HG03064 (cell line): ENCODE results near the gene ST7.
A peak's percentile ranks its signal among the peaks of the same experiment; 100 is the strongest.
"Not testable (repeated sequence)": the region's sequence is repeated elsewhere in the genome, so short reads cannot be mapped to it uniquely, and the experiment has no call there.

Source experiments
- ATAC-seq: cut with Tn5 transposase; IDR thresholded peaks from one replicate; pipeline ENCODE4 v1.9.1; 2021; ENCODE audit warnings: low read depth; ENCODE audit not compliant: unreplicated experiment

Gene ST7

DNA sequence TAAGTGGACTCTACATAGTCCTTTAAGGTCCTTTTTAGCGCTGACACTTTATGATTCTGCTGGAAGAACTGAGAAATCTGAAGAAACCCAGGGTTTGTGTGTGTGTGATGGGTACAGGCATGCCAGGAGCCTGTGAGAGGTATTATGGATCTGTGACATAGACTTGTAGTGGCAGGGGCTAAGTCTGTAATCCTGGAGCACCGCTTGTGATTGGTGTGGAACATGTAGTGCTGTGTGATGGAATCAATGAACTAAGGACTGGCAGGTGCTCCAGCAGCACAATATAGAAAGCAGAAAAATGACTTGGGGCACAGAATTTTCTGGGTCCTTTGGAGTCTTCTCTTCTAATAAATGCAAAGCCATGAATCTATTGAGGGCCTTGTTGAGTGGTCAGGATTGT is 163.9 kb downstream of the ST7 start:
- ATAC-seq = no peak

DNA sequence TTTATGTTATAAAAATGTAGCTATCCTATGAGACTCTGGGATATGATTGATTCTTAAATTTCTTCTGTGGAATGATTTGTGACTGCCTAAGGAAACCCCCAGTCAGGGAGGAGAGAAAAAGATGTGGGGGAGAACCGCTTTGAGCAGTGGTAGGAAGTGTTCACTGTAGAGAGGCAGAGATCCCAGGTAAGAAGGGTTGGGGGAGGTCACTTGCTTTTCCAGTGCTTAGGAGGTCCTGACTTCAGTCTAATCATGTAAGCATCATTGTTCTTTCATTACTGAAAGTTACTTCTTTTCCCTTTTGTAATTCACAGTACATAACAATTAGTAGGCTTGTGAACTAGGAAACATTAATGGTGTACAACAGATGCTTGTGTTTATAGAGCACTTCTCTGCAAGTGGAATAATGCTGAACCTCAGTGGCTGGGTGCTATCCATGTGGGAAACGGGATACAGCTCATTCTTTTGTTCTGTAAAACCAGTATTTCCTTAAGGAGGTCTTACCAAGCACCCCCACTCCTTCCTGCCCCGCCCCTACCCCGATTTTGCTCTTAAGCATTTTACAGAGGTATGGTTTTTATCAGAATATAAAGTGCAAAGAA is 165.4 kb downstream of the ST7 start:
- ATAC-seq = no peak

DNA sequence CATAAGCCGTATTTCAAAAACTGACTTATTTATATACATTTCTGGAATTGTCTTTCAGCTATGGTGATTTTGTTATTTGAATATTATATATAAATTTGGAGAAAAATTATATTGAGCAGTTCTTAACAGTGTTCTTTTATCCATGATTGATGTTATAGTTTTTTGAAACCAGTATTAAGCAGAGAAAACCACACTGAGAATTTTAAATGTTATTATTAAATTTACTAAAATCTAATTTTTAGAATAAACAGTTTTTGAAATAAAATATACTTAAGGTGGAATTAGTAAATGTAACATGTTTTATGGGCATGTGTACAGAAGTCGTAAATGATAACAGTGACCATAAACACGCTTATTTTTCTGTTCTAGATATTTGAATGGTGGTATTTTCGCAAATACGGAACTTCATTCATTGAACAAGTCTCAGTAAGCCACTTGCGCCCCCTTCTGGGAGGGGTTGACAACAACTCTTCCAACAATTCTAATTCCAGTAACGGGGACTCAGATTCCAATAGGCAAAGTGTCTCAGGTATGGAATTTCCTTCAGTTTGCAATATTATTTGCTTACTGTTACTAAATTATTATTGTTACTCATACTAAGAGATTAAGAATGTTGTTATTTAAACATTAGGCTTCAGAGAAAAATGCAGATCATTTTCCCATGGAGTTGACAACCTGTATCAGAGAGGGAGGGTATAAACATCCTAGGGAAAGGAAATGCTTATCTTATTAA is 166.1 kb downstream of the ST7 start:
- no peak for ATAC-seq

DNA sequence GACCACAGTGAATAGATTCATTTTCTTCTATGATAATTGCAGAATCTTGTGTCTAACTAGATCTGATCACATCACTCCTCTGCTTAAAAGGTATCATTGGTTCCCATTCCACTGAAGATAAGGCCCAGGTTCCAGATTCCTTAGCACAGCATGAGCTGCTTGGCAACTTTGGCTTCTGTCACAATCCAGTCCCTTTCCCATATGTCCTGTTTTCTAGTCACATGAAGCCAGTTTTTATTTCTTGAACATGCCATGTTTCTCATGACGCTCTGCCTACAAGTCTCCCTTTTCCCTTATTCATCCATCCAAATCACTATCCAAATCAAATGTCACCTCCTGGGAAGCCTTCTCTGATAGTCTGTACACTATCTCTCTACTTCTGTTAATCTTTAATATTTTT is 167.0 kb downstream of the ST7 start:
- not testable (repeated sequence) for ATAC-seq

DNA sequence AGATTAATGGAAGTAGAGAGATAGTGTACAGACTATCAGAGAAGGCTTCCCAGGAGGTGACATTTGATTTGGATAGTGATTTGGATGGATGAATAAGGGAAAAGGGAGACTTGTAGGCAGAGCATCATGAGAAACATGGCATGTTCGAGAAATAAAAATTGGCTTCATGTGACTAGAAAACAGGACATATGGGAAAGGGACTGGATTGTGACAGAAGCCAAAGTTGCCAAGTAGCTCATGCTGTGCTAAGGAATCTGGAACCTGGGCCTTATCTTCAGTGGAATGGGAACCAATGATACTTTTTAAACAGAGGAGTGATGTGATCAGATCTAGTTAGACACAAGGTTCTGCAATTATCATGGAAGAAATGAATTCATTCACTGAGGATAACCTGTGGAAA is 168.7 kb downstream of the ST7 start:
- ATAC-seq = not testable (repeated sequence)

DNA sequence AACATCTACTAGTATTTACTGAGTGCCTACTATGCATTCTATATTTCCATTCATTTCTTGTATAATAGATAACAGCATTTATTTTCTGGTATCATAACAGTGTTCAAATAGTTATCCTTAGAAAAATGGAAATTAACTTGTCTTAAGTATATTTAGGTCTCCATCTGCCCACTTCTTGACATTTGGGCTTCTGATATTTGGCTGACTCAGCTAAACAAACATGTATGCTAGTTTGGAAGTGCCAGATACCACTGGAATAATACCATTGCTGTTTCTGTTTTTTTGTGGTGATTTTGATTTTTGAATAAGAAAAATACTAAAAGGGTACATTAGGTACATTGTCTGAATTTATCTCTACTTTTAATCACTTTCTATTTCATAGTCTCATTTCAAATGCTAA is 169.2 kb downstream of the ST7 start:
- ATAC-seq = no peak

DNA sequence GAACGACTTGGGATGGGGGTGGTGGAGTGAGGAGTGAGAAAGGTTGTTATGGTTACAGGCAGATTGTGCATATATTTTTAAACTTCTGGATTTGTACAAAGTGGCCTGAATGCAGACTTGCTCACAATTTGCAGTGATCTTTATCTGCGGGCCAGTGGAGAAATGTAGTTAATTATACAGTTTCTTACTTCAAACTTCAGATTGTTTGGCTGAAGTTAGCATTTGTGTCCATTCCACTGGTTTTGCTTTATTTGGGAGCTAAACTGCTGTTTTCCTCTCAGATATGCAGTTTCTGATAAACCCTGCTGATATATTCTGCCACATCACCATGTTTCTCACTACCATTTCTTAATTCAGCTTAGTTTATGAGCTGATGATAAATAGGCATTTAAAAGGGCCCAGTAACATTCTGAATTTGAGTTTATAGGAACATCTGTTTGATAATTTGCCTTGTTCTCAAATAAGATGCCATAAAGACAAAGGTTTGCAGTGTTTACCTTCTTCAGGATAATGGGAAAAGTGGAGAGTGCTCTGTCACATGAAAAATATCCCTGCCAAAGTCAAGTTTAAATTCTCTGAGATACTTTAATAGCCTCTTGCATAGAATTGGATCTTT is 170.1 kb downstream of the ST7 start:
- no peak for ATAC-seq

DNA sequence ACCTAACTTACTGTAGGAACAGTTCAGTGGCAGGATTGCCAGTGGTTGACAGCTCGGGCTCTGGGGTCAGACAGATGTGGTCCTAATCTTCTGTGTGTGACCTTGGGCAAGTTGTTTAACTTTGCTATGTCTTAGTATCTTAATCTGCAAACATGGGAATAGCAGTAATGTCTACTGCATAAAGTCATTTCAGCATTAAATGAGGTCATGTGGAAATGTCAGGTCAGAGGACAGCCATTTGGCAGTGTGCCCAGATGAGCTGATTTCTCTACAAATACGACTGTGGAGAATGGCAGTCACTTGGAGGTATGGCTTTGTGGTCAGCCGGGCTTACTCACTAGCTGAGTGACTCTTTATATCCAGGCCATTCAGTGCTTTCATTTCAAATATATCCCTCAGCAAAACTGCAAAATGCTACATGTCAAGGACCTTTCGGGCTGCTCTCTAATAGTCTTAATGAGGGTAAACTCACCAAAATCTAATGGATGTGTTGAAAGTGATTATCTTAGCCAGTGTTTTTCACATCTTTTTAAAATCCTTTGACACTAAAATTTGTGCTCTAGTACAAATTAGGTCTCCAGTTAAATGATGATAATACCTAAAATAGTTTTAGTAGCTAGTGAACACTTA is 171.4 kb downstream of the ST7 start:
- ATAC-seq = peak; percentile 60

DNA sequence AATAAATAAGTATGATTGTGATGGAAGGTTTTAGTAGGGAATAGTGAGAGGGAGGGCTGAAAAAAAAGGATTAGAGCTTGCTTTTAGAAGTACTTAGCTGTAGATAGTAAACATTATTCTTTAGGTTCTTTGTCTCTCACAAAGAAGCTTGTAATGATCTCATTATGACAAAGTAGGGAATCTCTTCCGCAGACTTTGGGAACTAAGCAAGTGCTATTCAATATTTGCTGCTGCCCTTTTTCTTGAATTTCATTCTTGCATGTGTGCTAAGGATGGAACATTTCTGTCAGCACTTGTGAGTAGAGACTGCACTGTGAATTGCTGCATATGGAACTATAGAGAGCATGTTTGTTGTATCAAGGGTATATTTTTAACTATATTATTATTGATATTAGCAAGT is 173.4 kb downstream of the ST7 start:
- no peak for ATAC-seq

DNA sequence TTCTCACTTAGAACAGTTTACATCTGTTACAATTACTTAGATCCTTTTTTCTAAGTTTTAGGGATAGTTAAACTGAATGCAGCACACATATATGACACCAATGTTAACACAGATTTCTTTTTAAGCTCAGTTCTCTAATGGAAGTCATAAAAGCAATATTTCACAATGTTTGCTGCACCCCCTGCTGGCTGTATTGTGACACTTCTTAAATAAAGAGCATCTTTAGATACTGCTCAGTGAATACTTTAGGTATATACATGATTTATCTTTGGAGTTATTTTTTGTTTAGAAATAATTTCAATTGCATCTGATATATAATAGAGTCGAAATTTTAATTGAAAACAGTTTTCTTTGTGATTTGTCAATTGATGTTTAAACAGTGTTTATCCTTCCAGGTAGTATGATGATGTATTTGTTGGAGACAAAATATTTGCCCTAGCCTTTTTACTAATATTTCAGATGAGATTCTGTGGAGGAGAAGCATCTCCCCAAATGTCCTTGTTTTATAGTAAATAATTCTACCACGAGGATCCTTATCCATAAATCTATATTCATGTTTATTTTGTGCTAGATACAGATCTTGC is 174.4 kb downstream of the ST7 start:
- ATAC-seq = no peak

DNA sequence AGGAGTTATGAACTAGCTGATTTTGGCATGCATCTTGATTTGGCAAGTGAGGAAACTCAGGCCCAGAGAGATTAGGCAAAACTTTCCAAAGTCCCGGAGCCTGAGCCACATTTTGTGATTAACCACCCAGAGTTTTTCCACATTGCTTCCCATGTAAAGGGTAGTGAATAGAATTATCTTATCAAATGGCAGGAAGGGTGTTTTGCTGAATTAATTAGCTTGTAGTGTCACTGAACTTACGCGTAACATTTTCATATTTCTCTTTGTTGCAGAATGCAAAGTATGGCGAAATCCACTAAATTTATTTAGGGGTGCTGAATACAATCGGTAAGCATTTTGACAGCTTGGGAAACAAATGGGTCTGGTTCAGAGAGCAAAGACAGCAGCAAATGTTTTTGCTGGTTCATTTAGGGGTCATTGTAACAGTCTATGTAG is 176.2 kb downstream of the ST7 start:
- no peak for ATAC-seq

DNA sequence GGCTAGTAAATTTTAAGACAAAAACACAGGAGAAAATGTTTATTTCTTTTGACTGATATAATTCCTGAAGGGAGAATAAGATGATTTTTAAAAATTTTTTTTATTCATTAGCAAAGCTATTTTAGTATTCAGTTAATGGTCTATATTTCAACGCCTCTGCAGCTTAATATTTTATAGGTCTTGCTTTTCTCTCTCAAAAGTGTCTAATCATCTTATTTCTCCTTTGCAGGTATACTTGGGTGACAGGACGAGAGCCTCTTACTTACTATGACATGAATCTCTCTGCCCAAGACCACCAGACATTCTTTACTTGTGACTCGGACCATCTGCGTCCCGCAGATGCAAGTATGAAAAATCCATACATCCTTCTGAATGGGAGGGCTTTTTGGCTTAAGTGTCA is 177.0 kb downstream of the ST7 start:
- ATAC-seq = no peak

DNA sequence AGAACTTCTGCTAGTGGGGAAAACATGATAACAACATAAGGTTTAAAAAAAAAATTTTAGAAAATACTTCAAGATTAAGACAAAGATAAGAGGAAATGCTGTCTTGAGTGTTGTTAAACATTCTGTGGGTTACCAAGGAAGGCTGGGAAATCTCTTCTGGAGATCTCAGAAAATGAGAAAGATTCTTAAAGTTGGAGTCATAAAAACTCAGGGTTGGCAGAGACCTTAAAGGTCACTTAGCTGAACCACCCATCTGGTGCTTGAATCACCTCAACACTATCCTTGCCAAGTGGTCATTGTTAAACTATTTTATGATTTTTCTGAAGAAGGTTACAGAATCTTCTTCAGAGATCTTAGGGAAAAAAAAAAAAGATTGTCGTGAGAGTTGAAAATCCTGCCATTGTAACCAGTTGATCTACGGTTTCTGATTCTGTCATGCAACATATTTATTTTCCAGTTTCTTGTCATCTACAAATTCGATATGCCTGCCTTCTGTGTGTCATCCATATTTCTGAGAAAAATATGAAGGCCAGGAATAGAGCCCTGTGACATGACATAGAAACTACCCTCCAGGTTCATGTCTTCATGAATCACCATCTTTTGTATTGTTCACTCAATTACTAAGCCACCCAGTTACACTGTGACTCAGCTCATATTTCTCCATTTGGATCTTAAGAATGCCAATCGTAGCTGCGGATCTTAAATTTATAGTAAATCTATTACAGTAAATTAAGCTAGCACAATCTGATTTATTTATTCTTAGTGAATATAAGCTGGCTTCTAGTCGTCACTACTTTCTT is 179.2 kb downstream of the ST7 start:
- ATAC-seq = no peak

DNA sequence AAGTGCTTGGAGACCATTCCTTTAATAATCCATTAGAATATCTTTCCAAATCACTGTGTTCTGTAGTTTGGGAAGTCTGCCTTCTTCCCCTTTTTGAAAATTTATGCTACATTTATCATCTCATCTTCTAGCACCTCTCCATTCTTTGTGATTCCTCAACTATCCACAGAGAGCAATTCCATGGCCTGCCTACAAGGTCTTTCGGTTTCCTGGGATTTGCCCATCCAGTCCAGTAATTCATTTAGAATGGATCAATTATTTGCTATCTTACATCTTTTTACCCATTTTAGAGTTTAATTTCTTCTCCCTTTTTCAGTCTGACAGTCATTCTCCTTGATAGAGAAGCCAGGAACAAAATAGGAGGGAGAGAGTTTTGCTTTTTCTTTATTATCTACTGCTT is 179.8 kb downstream of the ST7 start:
- no peak for ATAC-seq

DNA sequence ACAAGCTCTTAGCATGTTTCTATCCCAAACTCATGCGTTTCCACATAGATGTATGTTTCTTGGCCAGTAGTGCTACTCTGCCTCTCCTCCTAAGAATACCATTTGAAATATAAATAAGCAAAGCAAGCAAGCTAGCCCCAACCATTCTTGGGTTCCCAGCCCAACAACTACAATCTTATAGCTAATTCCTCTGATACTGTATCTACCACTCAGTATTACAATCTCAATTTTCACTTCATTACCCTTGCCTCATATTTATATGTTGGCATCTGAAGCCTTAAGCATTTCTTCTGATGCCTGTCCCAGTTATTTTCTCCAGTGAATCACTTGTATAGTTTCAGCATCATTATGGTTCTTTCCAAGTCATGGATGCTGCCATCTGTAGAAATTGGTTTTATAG is 181.1 kb downstream of the ST7 start:
- no peak for ATAC-seq

DNA sequence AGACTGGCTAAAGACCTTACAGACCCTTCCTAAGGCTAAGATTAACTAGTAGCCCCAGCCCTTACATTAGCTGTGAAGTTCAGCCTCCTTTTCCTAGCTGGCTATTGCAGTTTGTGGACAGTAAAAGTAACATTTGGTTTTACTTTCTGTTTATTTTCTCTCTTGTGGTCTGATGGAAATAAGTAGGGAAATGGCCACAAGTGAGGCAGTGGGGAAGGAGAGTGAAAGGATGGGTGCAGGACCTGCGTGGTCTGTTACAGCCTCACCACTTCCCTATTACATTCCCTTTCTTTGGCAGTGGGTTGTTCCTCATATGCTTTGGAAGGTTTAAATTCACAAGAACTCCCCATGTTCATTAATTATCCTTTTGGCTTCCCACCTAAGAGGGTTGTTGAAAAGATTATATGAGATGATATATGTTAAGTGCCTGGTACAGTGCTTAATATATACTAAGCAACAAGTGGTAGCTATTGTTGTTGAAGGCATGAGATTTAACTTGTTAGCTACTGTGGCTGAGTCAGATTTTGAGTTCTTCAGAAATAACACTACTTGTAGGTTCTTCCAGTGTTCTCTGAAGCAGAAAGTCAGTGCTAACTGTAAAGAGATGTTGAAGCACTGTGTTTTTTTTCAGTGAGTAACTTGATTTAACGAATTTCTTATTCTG is 181.7 kb downstream of the ST7 start:
- no peak for ATAC-seq

DNA sequence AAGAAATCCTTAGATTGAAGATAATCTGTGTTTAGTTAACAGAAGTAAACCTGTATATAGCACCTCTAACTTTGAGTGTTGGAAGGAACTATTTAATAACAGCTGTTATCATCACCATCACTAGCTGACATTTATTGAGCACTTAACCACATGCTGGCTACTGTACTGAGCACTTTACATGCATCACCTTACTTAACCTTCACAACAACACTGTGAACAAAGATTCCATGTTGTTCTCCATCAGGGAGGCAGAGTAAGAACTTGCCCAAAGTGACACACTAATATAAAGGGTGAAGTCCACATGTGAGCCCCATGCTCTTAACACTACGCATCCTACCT is 182.2 kb downstream of the ST7 start:
- no peak for ATAC-seq

DNA sequence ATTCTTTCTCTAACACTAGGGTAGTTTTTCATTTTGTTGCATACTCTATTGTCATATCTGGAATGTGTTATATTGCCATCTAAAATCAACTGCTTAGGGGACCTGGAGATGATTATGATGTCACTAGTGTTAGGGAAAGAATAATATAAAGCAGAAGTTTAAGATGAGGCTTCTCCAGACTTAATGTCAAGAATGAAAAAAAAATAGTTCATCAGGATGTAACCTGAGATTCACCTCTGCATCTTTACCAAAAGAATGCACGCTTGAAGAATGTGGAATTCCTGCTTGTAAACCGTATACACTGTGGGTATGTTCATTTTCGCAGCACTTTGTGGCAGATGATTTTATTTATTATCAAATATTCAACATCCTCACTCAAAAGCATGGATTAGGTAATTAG is 184.6 kb downstream of the ST7 start:
- ATAC-seq = no peak

DNA sequence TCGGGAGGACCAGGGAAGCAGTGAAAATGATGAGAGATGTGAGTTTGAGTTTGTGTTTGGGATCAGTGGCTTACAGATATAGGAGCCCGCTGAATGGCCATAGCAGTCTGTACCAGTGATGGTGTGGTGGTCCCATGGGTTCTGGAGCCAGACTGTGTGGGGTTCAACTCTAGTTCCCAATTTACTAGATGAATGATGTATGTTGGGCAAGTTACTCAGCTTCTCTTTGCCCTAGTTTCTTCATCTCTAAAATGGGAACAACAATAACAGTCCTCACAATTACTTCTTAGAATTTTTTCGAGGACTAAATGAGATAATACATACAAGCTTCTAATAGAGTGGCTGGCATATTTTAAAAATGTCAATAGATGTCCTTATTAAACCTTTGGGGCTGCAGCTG is 185.2 kb downstream of the ST7 start:
- no peak for ATAC-seq

DNA sequence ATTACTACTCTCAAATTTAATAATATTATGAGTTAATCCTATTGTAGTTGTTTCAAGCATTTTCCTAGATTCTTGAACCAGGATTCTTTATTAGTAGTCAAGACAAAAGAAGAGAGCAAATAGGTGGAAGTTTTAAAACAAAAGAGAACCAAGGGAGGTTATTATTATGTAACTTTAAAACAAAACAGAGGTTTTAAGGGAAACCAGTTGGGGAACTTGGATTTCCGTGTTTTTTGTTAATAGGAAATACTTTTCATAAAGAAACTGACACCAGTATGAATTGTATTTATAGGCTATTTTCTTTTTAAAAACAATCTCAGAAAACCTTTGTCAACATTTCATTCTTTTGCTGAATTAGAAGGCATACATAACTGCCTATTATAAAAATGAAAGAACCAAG is 185.7 kb downstream of the ST7 start:
- ATAC-seq = no peak
